IMR-90 (cell line): ENCODE measurements around the gene LRP1B. TPM values are rescaled to one million over a fixed set of nuclear protein-coding genes. Genes with fewer than 3 reads are reported as not detected.

Source experiments
- ATAC-seq: fragments of 200-7000 bp; cut with Tn5 transposase; 2 replicates; pipeline ENCODE4 v1.9.1; 2020; ENCODE audit warnings: low read depth, mild to moderate bottlenecking, moderate library complexity
- BruUV-seq: library from RNA; stranded (reverse); fragments of 400-500 nt; replicated peaks from 2 replicates; lab custom pipeline; 2021; lab: Mats Ljungman, UMichigan
- CTCF ChIA-PET: fragments of 300-600 bp; formaldehyde crosslinking; extraction: SDS; loops from one replicate; lab custom pipeline; 2021; ENCODE audit warnings: antibody characterized with exemption; lab: Yijun Ruan, JAX
- POLR2A ChIA-PET: fragments of 300-600 bp; sonication (Branson Sonifier 250); formaldehyde crosslinking; loops from one replicate; lab custom pipeline; 2022; ENCODE audit warnings: antibody characterized with exemption; ENCODE audit not compliant: unreplicated experiment; lab: Charles Lee
- DNase-seq: peaks from one replicate; pipeline ENCODE4 v3.0.0; 2013
- H2AFZ ChIP-seq: replicated peaks from 2 replicates; pipeline ENCODE3; 2013; ENCODE audit warnings: low read length, mild to moderate bottlenecking; ENCODE audit not compliant: poor library complexity
- H2AK5ac ChIP-seq: 2 replicates; pipeline ENCODE4 v1.6.1; 2013; ENCODE audit warnings: low read depth, low read length, inconsistent platforms
- H2AK9ac ChIP-seq: replicated peaks from 2 replicates; pipeline ENCODE3; 2013; ENCODE audit warnings: mild to moderate bottlenecking, low read depth, low read length, moderate library complexity; ENCODE audit not compliant: poor library complexity
- H2BK120ac ChIP-seq: 2 replicates; pipeline ENCODE4 v1.6.1; 2013; ENCODE audit warnings: low read depth, low read length, inconsistent platforms
- H2BK15ac ChIP-seq: 3 replicates; pipeline ENCODE4 v1.6.1; 2013; ENCODE audit warnings: low read depth, low read length, inconsistent platforms
- H2BK20ac ChIP-seq: 2 replicates; pipeline ENCODE4 v1.6.1; 2013; ENCODE audit warnings: low read depth, mild to moderate bottlenecking, inconsistent platforms, low read length, moderate library complexity
- H2BK5ac ChIP-seq: 2 replicates; pipeline ENCODE4 v1.6.1; 2013; ENCODE audit warnings: mild to moderate bottlenecking, low read depth, low read length, inconsistent platforms; ENCODE audit not compliant: poor library complexity, severe bottlenecking
- H3K14ac ChIP-seq: replicated peaks from 2 replicates; pipeline ENCODE4 v1.6.1; 2013; ENCODE audit warnings: low read depth, low read length, inconsistent platforms
- H3K18ac ChIP-seq: 2 replicates; pipeline ENCODE4 v1.6.1; 2013; ENCODE audit warnings: low read depth, low read length, control low read depth
- H3K23ac ChIP-seq: 2 replicates; pipeline ENCODE4 v1.6.1; 2013; ENCODE audit warnings: low read depth, low read length, inconsistent platforms
- H3K27ac ChIP-seq: 2 replicates; pipeline ENCODE4 v1.5.1; 2013; ENCODE audit warnings: mild to moderate bottlenecking, control low read depth, low read length; ENCODE audit not compliant: insufficient read depth
- H3K27me3 ChIP-seq: 2 replicates; pipeline ENCODE4 v1.6.1; 2013; ENCODE audit warnings: low read length; ENCODE audit not compliant: control insufficient read depth, insufficient read depth
- H3K36me3 ChIP-seq: 2 replicates; pipeline ENCODE4 v1.6.1; 2013; ENCODE audit warnings: low read length, mixed read lengths; ENCODE audit not compliant: control insufficient read depth, insufficient read depth
- H3K4ac ChIP-seq: 2 replicates; pipeline ENCODE4 v1.6.1; 2013; ENCODE audit warnings: low read depth, low read length, inconsistent platforms
- H3K4me1 ChIP-seq: 2 replicates; pipeline ENCODE4 v1.6.1; 2013; ENCODE audit warnings: low read length, mixed read lengths; ENCODE audit not compliant: control insufficient read depth, insufficient read depth
- H3K4me2 ChIP-seq: 2 replicates; pipeline ENCODE4 v1.6.1; 2013; ENCODE audit warnings: low read depth, mild to moderate bottlenecking, control low read depth, low read length, moderate library complexity
- H3K4me3 ChIP-seq: 2 replicates; pipeline ENCODE4 v1.5.1; 2013; ENCODE audit warnings: low read depth, mild to moderate bottlenecking, control low read depth, low read length, moderate library complexity; ENCODE audit not compliant: insufficient read depth
- H3K56ac ChIP-seq: 2 replicates; pipeline ENCODE4 v1.6.1; 2013; ENCODE audit warnings: low read length, inconsistent platforms; ENCODE audit not compliant: insufficient read depth; ENCODE audit errors: extremely low read depth
- H3K79me1 ChIP-seq, 2 experiments: 2 replicates each; pipeline ENCODE4 v1.6.1; 2013; ENCODE audit warnings: low read length in 2 of 2, inconsistent platforms in 1 of 2, low read depth in 1 of 2
- H3K9ac ChIP-seq: 2 replicates; pipeline ENCODE4 v1.6.1; 2013; ENCODE audit warnings: low read depth, low read length, control low read depth
- H3K9me1 ChIP-seq: 2 replicates; pipeline ENCODE4 v1.6.1; 2013; ENCODE audit warnings: low read length, inconsistent platforms; ENCODE audit not compliant: insufficient read depth
- H3K9me3 ChIP-seq: 2 replicates; pipeline ENCODE4 v1.6.1; 2013; ENCODE audit warnings: low read length; ENCODE audit not compliant: control insufficient read depth, insufficient read depth
- H4K20me1 ChIP-seq: 2 replicates; pipeline ENCODE4 v1.6.1; 2013; ENCODE audit warnings: low read length, inconsistent platforms; ENCODE audit not compliant: insufficient read depth
- H4K5ac ChIP-seq: 2 replicates; pipeline ENCODE4 v1.6.1; 2013; ENCODE audit warnings: mild to moderate bottlenecking, low read depth, low read length, control low read depth
- H4K8ac ChIP-seq, 2 experiments: 2 replicates each; pipeline ENCODE4 v1.6.1; 2013; ENCODE audit warnings: low read depth in 2 of 2, low read length in 2 of 2, control low read depth in 1 of 2, inconsistent platforms in 1 of 2
- H4K91ac ChIP-seq: 2 replicates; pipeline ENCODE4 v1.6.1; 2013; ENCODE audit warnings: low read depth, low read length, inconsistent platforms; ENCODE audit not compliant: insufficient read depth
- CEBPB ChIP-seq: IDR thresholded peaks from 2 replicates; pipeline ENCODE4 v1.6.1; 2012; ENCODE audit warnings: low read depth, low read length, improper control_type of control experiment
- CHD1 ChIP-seq: IDR thresholded peaks from 2 replicates; pipeline ENCODE4 v1.6.1; 2012; ENCODE audit warnings: low read depth, low read length, improper control_type of control experiment
- FOS ChIP-seq: fragments of 150-350 bp; IDR thresholded peaks from 2 replicates; pipeline ENCODE4 v1.6.1; 2016; ENCODE audit warnings: low read depth, low read length
- MAFK ChIP-seq: IDR thresholded peaks from 2 replicates; pipeline ENCODE4 v1.6.1; 2012; ENCODE audit warnings: low read depth, low read length, improper control_type of control experiment
- MAZ ChIP-seq: IDR thresholded peaks from 2 replicates; pipeline ENCODE4 v1.6.1; 2012; ENCODE audit warnings: low read depth, mild to moderate bottlenecking, low read length, improper control_type of control experiment, moderate library complexity, borderline replicate concordance
- MXI1 ChIP-seq: IDR thresholded peaks from 2 replicates; pipeline ENCODE4 v1.6.1; 2012; ENCODE audit warnings: low read depth, mild to moderate bottlenecking, low read length, moderate library complexity, borderline replicate concordance
- RAD21 ChIP-seq: IDR thresholded peaks from 2 replicates; pipeline ENCODE4 v1.6.1; 2012; ENCODE audit warnings: low read length, improper control_type of control experiment
- RCOR1 ChIP-seq: IDR thresholded peaks from 2 replicates; pipeline ENCODE4 v1.6.1; 2012; ENCODE audit warnings: mild to moderate bottlenecking, low read length, improper control_type of control experiment; ENCODE audit not compliant: insufficient replicate concordance
- WGBS, 2 experiments: methylation state at CpG; one replicate each; pipeline versions ENCODE4 v1.1.5 to v1.1.7; 2013; ENCODE audit warnings: missing lambda C conversion rate in 2 of 2; ENCODE audit not compliant: insufficient read length in 1 of 2; ENCODE audit errors: extremely low coverage in 2 of 2; 5-methylcytosine and 5-hydroxymethylcytosine counted together
- dilution Hi-C: fragments of 300-500 bp; cut with HindIII; formaldehyde crosslinking; loops from one replicate; pipeline ENCODE4 v1.14.3; 2018; ENCODE audit warnings: low sequenced_read_pairs; ENCODE audit not compliant: unreplicated experiment
- in situ Hi-C: fragments of 300-500 bp; cut with MboI; formaldehyde crosslinking; loops from 3 replicates; pipeline ENCODE4 v1.14.3; 2019; ENCODE audit warnings: low sequenced_read_pairs, inconsistent platforms, mixed read lengths
- intact Hi-C: fragments of 100-400 bp; cut with micrococcal nuclease; formaldehyde crosslinking; loops from 2 replicates; pipeline ENCODE4 v1.10.0; 2022
- polyA plus RNA-seq, 3 experiments: library from polyadenylated mRNA; depleted of rRNA; stranded (reverse); fragments of >200 nt; gene quantifications; 2 replicates each; pipeline ENCODE4 v1.2.3, GENCODE V29; 2012; ENCODE audit warnings: low replicate concordance in 1 of 3
- total RNA-seq: library from RNA; depleted of rRNA; stranded (reverse); fragments of >200 nt; gene quantifications from 2 replicates; pipeline ENCODE4 v1.2.3, GENCODE V29; 2012
- TF ChIP-seq, protein P1 (sequence below): conservative IDR thresholded peaks from 2 replicates; pipeline ENCODE4 v1.5.1; 2012; ENCODE audit warnings: mild to moderate bottlenecking, low read depth, low read length, improper control_type of control experiment
- TF ChIP-seq, protein P2 (sequence below): fragments of 150-350 bp; IDR thresholded peaks from 2 replicates; pipeline ENCODE4 v1.6.1; 2017; ENCODE audit warnings: mild to moderate bottlenecking, antibody characterized with exemption, low read length, low read depth

Gene LRP1B
- total and polyA plus RNA-seq, 2 of the 4 experiments (the other 2 are of a cell fraction), result under 0.01 to 0.02 TPM

DNA sequence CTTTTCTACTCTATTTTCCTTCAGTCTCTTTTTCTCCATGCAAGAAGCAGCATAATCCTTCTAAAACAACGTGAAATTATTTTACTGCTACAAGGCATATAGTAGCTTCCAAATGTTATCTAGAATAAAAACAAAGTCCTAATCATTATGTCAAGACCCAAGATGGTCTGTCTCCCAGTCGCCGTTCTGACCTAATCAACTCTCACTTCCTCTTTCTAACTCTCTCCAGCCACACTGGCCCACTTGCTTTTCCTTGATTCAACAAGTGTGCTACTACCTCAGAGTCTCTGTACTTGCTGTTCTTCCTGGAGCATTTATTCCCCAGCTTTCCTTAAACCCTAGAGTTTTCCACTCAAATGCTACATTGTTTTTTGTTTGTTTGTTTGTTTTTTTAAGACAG lies 1491.2 kb downstream of the LRP1B start:
- Histone ChIP-seq H4K91ac (no peak overlapping the region), H3K18ac (no peak overlapping the region), H2AK9ac (no peak overlapping the region), H3K4me1 (no peaks in the 10 kb centered on the region), H2BK20ac (no peak overlapping the region), H3K14ac (no peak overlapping the region), H4K20me1 (no peaks in the 10 kb centered on the region), H2AK5ac (no peak overlapping the region), H4K5ac (no peak overlapping the region), H3K4me3 (no peak overlapping the region), H2BK15ac (no peak overlapping the region), H2BK120ac (no peak overlapping the region), H3K79me1 (no peaks in the 10 kb centered on the region), H3K36me3 (no peaks in the 10 kb centered on the region), H2BK5ac (no peak overlapping the region), H2AFZ (no peak overlapping the region), H3K23ac (no peak overlapping the region), H3K9me1 (no peaks in the 10 kb centered on the region), H3K9me3 (no peaks in the 10 kb centered on the region), H4K8ac (no peak overlapping the region), H3K9ac (no peak overlapping the region), H3K4me2 (no peak overlapping the region), H3K27ac (no peak overlapping the region), H3K4ac (no peak overlapping the region), H3K27me3 (no peaks in the 10 kb centered on the region), H3K56ac (no peak overlapping the region)
- no peak for TF ChIP-seq MAFK
- TF ChIP-seq, protein P1, sequence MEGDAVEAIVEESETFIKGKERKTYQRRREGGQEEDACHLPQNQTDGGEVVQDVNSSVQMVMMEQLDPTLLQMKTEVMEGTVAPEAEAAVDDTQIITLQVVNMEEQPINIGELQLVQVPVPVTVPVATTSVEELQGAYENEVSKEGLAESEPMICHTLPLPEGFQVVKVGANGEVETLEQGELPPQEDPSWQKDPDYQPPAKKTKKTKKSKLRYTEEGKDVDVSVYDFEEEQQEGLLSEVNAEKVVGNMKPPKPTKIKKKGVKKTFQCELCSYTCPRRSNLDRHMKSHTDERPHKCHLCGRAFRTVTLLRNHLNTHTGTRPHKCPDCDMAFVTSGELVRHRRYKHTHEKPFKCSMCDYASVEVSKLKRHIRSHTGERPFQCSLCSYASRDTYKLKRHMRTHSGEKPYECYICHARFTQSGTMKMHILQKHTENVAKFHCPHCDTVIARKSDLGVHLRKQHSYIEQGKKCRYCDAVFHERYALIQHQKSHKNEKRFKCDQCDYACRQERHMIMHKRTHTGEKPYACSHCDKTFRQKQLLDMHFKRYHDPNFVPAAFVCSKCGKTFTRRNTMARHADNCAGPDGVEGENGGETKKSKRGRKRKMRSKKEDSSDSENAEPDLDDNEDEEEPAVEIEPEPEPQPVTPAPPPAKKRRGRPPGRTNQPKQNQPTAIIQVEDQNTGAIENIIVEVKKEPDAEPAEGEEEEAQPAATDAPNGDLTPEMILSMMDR, result no peak
- TF ChIP-seq, protein P2, sequence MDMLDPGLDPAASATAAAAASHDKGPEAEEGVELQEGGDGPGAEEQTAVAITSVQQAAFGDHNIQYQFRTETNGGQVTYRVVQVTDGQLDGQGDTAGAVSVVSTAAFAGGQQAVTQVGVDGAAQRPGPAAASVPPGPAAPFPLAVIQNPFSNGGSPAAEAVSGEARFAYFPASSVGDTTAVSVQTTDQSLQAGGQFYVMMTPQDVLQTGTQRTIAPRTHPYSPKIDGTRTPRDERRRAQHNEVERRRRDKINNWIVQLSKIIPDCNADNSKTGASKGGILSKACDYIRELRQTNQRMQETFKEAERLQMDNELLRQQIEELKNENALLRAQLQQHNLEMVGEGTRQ, result no peak
- TF ChIP-seq RCOR1, result no peak
- no peak for TF ChIP-seq MAZ
- no peak for TF ChIP-seq FOS
- TF ChIP-seq RAD21, result no peak
- TF ChIP-seq CEBPB, result no peak
- TF ChIP-seq CHD1, result no peak
- TF ChIP-seq MXI1, result no peak
- 46% methylated on average over 2 of the region's 3 CpGs; no CpG with 5 or more reads in 1 of the 2 experiments for WGBS, 2 experiments
- intact Hi-C loops, result no loop called here
- DNase-seq (no peak), ATAC-seq (no peak)
- CTCF ChIA-PET, result no interaction called here
- dilution Hi-C loops, result no loop called here
- no TSS peak for BruUV-seq
- POLR2A ChIA-PET, result no interaction called here
- in situ Hi-C loops, result no loop called here
